Stimulated activated CD4-positive, alpha-beta T cell treated with anti-CD3 and anti-CD28 coated beads, Interleukin-4, amount 100 ng/mL, for 1 hour (primary cell): ENCODE measurements around the gene ACCSL.

Experiments used
- DNase-seq: peaks from one replicate; pipeline ENCODE4 v3.0.0-alpha.2; 2020

The ACCSL gene

GRCh38 chr11:44047931-44048431 is at the start of gene ACCSL:
Gene ACCSL (plus strand): TSS chr11:44047981. CDS start chr11:44048037, 56 bp downstream.
- DNase-seq: no peak

GRCh38 chr11:43998308-43998707 is 49.5 kb upstream of the ACCSL start:
- DNase-seq: no peak

- DNase-seq: no peak
Measured at GRCh38 chr11:44000731-44001130, 47.0 kb upstream of the ACCSL start.

GRCh38 chr11:44002191-44003093 is 45.3 kb upstream of the ACCSL start:
- DNase-seq: no peak

- no peak for DNase-seq
Measured at GRCh38 chr11:44003736-44004451, 43.9 kb upstream of the ACCSL start.

- DNase-seq: no peak
Measured at GRCh38 chr11:44004452-44005062, 43.2 kb upstream of the ACCSL start.

- no peak for DNase-seq
Measured at GRCh38 chr11:44005063-44005701, 42.6 kb upstream of the ACCSL start.

- no peak for DNase-seq
Measured at GRCh38 chr11:44005956-44006355, 41.8 kb upstream of the ACCSL start.

GRCh38 chr11:44006917-44007361 is 40.8 kb upstream of the ACCSL start:
- no peak for DNase-seq

GRCh38 chr11:44007481-44008087 is 40.2 kb upstream of the ACCSL start:
- no peak for DNase-seq

GRCh38 chr11:44008088-44008501 is 39.7 kb upstream of the ACCSL start:
- no peak for DNase-seq

GRCh38 chr11:44008698-44009097 is 39.1 kb upstream of the ACCSL start:
- DNase-seq: no peak

- no peak for DNase-seq
Measured at GRCh38 chr11:44010789-44011251, 37.0 kb upstream of the ACCSL start.

GRCh38 chr11:44011797-44012196 is 36.0 kb upstream of the ACCSL start:
- DNase-seq: no peak

- no peak for DNase-seq
Measured at GRCh38 chr11:44014968-44015623, 32.7 kb upstream of the ACCSL start.

- DNase-seq: no peak
Measured at GRCh38 chr11:44015624-44016007, 32.2 kb upstream of the ACCSL start.

- no peak for DNase-seq
Measured at GRCh38 chr11:44016131-44016530, 31.6 kb upstream of the ACCSL start.

- DNase-seq: no peak
Measured at GRCh38 chr11:44016546-44017442, 31.0 kb upstream of the ACCSL start.

- DNase-seq: no peak
Measured at GRCh38 chr11:44017443-44018126, 30.2 kb upstream of the ACCSL start.

GRCh38 chr11:44018127-44018521 is 29.7 kb upstream of the ACCSL start:
- no peak for DNase-seq
